Gastrocnemius medialis (tissue), 4 donors: ENCODE results near the gene FGF23.

ENCODE experiments used
- CTCF ChIP-seq, 5 experiments: fragments of 450-650 bp in 3 of 5; fragments of 200-600 bp in 2 of 5; sonication (generic) in 2 of 5; IDR thresholded peaks in 4 of 5; conservative IDR thresholded peaks in 1 of 5; 1 replicate in 4 of 5; 2 replicates in 1 of 5; pipeline ENCODE4 v1.5.1; 2016 to 2019; ENCODE audit warnings: antibody characterized with exemption in 5 of 5, mild to moderate bottlenecking in 3 of 5, moderate library complexity in 3 of 5
- POLR2A ChIP-seq, 2 donors: fragments of 450-650 bp; IDR thresholded peaks; one replicate each; pipeline ENCODE4 v1.6.1; 2017; ENCODE audit warnings: antibody characterized with exemption in 2 of 2, mild to moderate bottlenecking in 2 of 2, moderate library complexity in 2 of 2

GRCh38 chr12:4323396-4323795, 56.1 kb downstream of the FGF23 start:
- TF ChIP-seq CTCF (IDR thresholded peaks at IDR 0.05 in 4 of 5, conservative IDR thresholded peaks at IDR 0.05 in 1 of 5), result no peak
- TF ChIP-seq POLR2A (IDR thresholded peaks at IDR 0.05), result no peak
